K562 treated with DMSO at 1 percent for 48 hours (cell line): ENCODE results near the gene MED20. TPM values are rescaled to one million over a fixed set of nuclear protein-coding genes. Genes with fewer than 3 reads are reported as not detected.

Experiments
- total RNA-seq: library from RNA; unstranded; fragments of 300-600 nt; gene quantifications from 2 replicates; pipeline ENCODE4 v1.2.3, GENCODE V29; 2022; ENCODE audit warnings: low replicate concordance; ENCODE audit errors: extremely low read depth

Gene MED20
- not detected in 2 replicates for total RNA-seq

GRCh38 chr6:41920921-41921711 is at the start of gene MED20, which contains the start of gene BYSL:
MED20 (minus strand) TSS chr6:41921139; CDS start chr6:41921018, 121 bp downstream.
BYSL (plus strand) TSS chr6:41921499; CDS start chr6:41921563, 64 bp downstream.

GRCh38 chr6:41941280-41942066 is 20.5 kb upstream of the MED20 start, which contains the start of gene CCND3:
CCND3 (minus strand) TSS chr6:41941808; CDS start chr6:41941649, 159 bp downstream.

DNA sequence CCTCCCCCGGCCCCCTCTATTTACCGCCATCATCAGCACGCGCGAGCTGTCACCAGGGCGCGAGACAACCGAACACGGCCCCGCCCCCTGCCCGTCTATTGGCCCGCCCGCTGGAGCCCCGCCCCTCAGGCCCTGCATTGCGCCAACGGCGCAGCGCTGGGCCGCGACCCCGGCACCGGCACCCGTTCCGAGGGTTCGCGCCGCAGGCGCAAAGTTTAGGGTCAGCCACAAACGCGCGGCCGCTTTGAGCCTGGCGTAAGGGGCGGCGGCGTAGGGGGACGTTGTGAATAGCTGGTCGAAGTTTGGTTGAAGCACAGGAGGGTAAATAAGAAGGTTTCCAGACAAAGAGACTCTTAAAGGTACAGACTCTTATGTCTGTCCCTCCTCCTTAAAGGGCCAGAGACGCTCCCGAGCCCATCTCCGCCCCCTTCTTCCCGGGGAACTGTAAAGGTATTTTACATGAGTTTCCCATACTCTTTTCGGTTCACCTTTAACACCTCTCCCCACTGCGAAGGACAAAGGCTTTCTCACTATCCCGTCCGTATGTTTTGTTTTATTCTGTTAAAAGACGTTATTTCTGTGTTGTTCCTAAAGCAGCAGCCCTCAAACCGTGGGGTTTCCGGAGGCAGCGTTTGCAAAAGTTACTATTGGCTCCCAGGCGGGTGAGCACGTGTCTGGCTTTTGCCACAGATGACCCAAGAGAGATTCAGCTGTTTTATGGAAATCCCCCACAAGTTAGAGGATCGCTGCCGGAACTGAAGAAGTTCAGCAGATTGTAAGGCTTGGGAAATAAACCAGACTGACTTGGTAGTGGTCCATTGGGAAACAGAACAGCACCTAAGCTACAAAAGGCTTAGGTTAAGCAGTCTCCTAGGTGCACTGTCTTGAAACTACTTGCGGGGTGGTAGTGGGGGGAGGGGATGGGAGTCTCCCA is 25.4 kb downstream of the MED20 start, which contains the start of gene USP49:
Gene USP49, minus strand, starts transcription at position 76 of the 934 bp plus-strand sequence. CDS start 88,392 bp downstream, outside the sequence.

Other genes starting within 250 kb of the MED20 start
- not detected in 2 replicates for gene TFEB, start 185.5 kb downstream of the MED20 start, total RNA-seq
- not detected in 2 replicates for gene PGC, start 173.7 kb downstream of the MED20 start, total RNA-seq
- gene FRS3, start 141.2 kb downstream of the MED20 start, total RNA-seq: not detected in 2 replicates
- gene PRICKLE4, start 140.4 kb downstream of the MED20 start, total RNA-seq: not detected in 2 replicates
- gene TOMM6, start 133.4 kb downstream of the MED20 start, total RNA-seq: not detected in 2 replicates
- gene USP49, start 25.8 kb downstream of the MED20 start, total RNA-seq: not detected in 2 replicates
- not detected in 2 replicates for gene BYSL, start 360 bp upstream of the MED20 start, total RNA-seq
- gene CCND3, start 20.7 kb upstream of the MED20 start, total RNA-seq: not detected in 2 replicates
- gene TAF8, start 129.4 kb upstream of the MED20 start, total RNA-seq: not detected in 2 replicates
- gene C6orf132, start 221.5 kb upstream of the MED20 start, total RNA-seq: not detected in 2 replicates